WTC11 (cell line): ENCODE measurements around the gene OPN4. TPM values are rescaled to one million over a fixed set of nuclear protein-coding genes. Genes with fewer than 3 reads are reported as not detected.

Experiments
- ATAC-seq: fragments of 200-7000 bp; cut with Tn5 transposase; 2 replicates; pipeline ENCODE4 v1.10.0; 2021; ENCODE audit warnings: mild to moderate bottlenecking, moderate library complexity
- CTCF ChIA-PET: fragments of 300-600 bp; sonication (Branson Sonifier 250); formaldehyde crosslinking; loops from one replicate; lab custom pipeline; 2021; ENCODE audit warnings: antibody characterized with exemption; lab: Charles Lee
- POLR2A ChIA-PET: fragments of 350-600 bp; sonication (Branson Sonifier 250); formaldehyde crosslinking; loops from one replicate; lab custom pipeline; 2021; ENCODE audit warnings: antibody characterized with exemption; lab: Charles Lee
- DNase-seq: peaks from one replicate; pipeline ENCODE4 v3.0.0; 2021; ENCODE audit warnings: low spot score
- H3K27ac Mint-ChIP-seq: 2 replicates; pipeline ENCODE4 v1.8.0; 2021; ENCODE audit warnings: mixed read lengths
- H3K27me3 Mint-ChIP-seq: 2 replicates; pipeline ENCODE4 v1.8.0; 2021; ENCODE audit warnings: low read depth, mild to moderate bottlenecking, moderate library complexity, mixed read lengths
- H3K36me3 Mint-ChIP-seq: 2 replicates; pipeline ENCODE4 v1.8.0; 2021; ENCODE audit warnings: mixed read lengths
- H3K4me1 Mint-ChIP-seq: 2 replicates; pipeline ENCODE4 v1.8.0; 2022; ENCODE audit warnings: mixed read lengths
- H3K4me3 Mint-ChIP-seq: 2 replicates; pipeline ENCODE4 v1.8.0; 2021; ENCODE audit warnings: mild to moderate bottlenecking, moderate library complexity, mixed read lengths
- H3K9me3 Mint-ChIP-seq: 2 replicates; pipeline ENCODE4 v1.8.0; 2021; ENCODE audit warnings: mixed read lengths
- ATF2 ChIP-seq: sonication (generic); formaldehyde crosslinking; IDR thresholded peaks from 2 replicates; pipeline ENCODE4 v1.8.1; 2022; ENCODE audit warnings: low read depth, missing genetic modification reagents, borderline replicate concordance
- ERG ChIP-seq: fragments of 250-450 bp; sonication (Bioruptor Pico); IDR thresholded peaks from 2 replicates; pipeline ENCODE4 v1.8.0; 2021; ENCODE audit warnings: mild to moderate bottlenecking
- FOXP4 ChIP-seq: sonication (generic); formaldehyde crosslinking; IDR thresholded peaks from 2 replicates; pipeline ENCODE4 v1.8.0; 2022; ENCODE audit warnings: mild to moderate bottlenecking, missing genetic modification reagents
- HMGXB4 ChIP-seq: sonication (generic); formaldehyde crosslinking; IDR thresholded peaks from 2 replicates; pipeline ENCODE4 v1.8.1; 2023; ENCODE audit warnings: mild to moderate bottlenecking, moderate library complexity, missing genetic modification reagents
- JAZF1 ChIP-seq: fragments of 250-450 bp; sonication (Bioruptor Pico); IDR thresholded peaks from 2 replicates; pipeline ENCODE4 v1.9.0; 2021; ENCODE audit warnings: moderate library complexity, mild to moderate bottlenecking, inconsistent platforms
- OVOL2 ChIP-seq: fragments of 250-450 bp; sonication (Bioruptor Pico); IDR thresholded peaks from 2 replicates; pipeline ENCODE4 v1.9.0; 2021; ENCODE audit warnings: mild to moderate bottlenecking, borderline replicate concordance
- SMAD4 ChIP-seq: sonication (generic); formaldehyde crosslinking; IDR thresholded peaks from 2 replicates; pipeline ENCODE4 v1.8.0; 2022; ENCODE audit warnings: mild to moderate bottlenecking, missing genetic modification reagents
- STAT6 ChIP-seq: sonication (generic); formaldehyde crosslinking; conservative IDR thresholded peaks from 2 replicates; pipeline ENCODE4 v1.8.1; 2023; ENCODE audit warnings: mild to moderate bottlenecking, low read depth, missing genetic modification reagents, moderate library complexity
- ZNF219 ChIP-seq: sonication (generic); formaldehyde crosslinking; IDR thresholded peaks from 2 replicates; pipeline ENCODE4 v1.8.0; 2023; ENCODE audit warnings: missing genetic modification reagents, mild to moderate bottlenecking, borderline replicate concordance
- ZNF416 ChIP-seq: fragments of 250-450 bp; sonication (Bioruptor Pico); IDR thresholded peaks from 2 replicates; pipeline ENCODE4 v1.9.0; 2021; ENCODE audit warnings: mild to moderate bottlenecking, inconsistent platforms
- ZSCAN18 ChIP-seq: fragments of 250-450 bp; sonication (Bioruptor Pico); IDR thresholded peaks from 2 replicates; pipeline ENCODE4 v2.1.2; 2022; ENCODE audit warnings: mild to moderate bottlenecking, moderate library complexity
- total RNA-seq: library from RNA; stranded (reverse); gene quantifications from 3 replicates; pipeline ENCODE4 v1.2.3, GENCODE V29; 2021

OPN4 gene
- total RNA-seq, 1 experiment from 2014 or later = not detected

- ChIA-PET CTCF (no interaction called here), POLR2A (no interaction called here)
- 0 out of 2 replicates have a peak, but pooled peaks cover 3% of the 10 kb centered on the region for H3K9me3 Mint-ChIP-seq
- H3K36me3 Mint-ChIP-seq = no peaks in the 10 kb centered on the region
- peaks cover 18% of the 10 kb centered on the region for H3K4me1 Mint-ChIP-seq
- no peaks in the 10 kb centered on the region; the same call in 1 of the 2 replicates for H3K27me3 Mint-ChIP-seq
- no peak for ATAC-seq
- no peak overlapping the region for H3K4me3 Mint-ChIP-seq
- DNase-seq = no peak
- H3K27ac Mint-ChIP-seq = no peak overlapping the region
- no peak for TF ChIP-seq OVOL2 (CRISPR knock-in tag)
- TF ChIP-seq ZNF416 (CRISPR knock-in tag) = no peak
- no peak for TF ChIP-seq STAT6 (CRISPR knock-in tag)
- TF ChIP-seq ZNF219 (CRISPR knock-in tag) = no peak
- no peak for TF ChIP-seq FOXP4 (CRISPR knock-in tag)
- no peak for TF ChIP-seq ATF2 (CRISPR knock-in tag)
- TF ChIP-seq HMGXB4 (CRISPR knock-in tag) = no peak
- no peak for TF ChIP-seq JAZF1
- no peak for TF ChIP-seq ZSCAN18 (CRISPR knock-in tag)
- no peak for TF ChIP-seq SMAD4 (CRISPR knock-in tag)
- no peak for TF ChIP-seq ERG (CRISPR knock-in tag)
Observed at GRCh38 chr10:86699991-86700840, 45.9 kb downstream of the OPN4 start.
